GM13977 (cell line): ENCODE results near the gene EPC1.

Experiments used
- DNase-seq: peaks from one replicate; pipeline ENCODE4 v3.0.0; 2012; ENCODE audit warnings: low spot score
- CTCF ChIP-seq: IDR thresholded peaks from 2 replicates; pipeline ENCODE4 v1.5.1; 2012; ENCODE audit warnings: mild to moderate bottlenecking, control low read depth; ENCODE audit not compliant: insufficient read depth; ENCODE audit errors: extremely low read depth, missing control alignments
- in situ Hi-C: fragments of 300-500 bp; cut with MboI; formaldehyde crosslinking; loops from one replicate; pipeline ENCODE4 v1.12.0; 2022; ENCODE audit warnings: low sequenced_read_pairs, low pct_unique_long_range_greater_than_20kb, mixed read lengths, inconsistent platforms; ENCODE audit not compliant: unreplicated experiment

Gene EPC1

GRCh38 chr10:32376771-32377170 is 29.8 kb upstream of the EPC1 start:
- no peak for DNase-seq
- no peak for TF ChIP-seq CTCF
- in situ Hi-C loops, result no loop called here

DNA sequence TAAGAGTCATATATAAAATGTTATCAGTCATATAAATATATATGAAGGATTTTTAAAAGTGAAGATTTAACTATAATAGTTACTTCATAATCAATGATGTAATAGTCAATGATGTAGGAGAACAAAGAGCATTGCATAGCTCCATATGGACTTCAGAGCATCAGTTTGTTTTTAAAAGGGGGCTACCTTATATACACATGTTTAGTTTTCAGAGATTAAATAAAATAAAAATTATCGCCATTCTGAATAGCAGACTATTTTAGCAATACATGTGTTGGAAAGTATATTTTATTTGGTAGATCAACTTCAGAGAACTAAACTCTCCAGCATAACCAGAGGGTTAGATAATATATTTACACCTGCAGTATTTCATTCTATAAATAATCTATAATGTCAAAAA is 29.1 kb upstream of the EPC1 start:
- in situ Hi-C loops, result no loop called here
- DNase-seq, result no peak

DNA sequence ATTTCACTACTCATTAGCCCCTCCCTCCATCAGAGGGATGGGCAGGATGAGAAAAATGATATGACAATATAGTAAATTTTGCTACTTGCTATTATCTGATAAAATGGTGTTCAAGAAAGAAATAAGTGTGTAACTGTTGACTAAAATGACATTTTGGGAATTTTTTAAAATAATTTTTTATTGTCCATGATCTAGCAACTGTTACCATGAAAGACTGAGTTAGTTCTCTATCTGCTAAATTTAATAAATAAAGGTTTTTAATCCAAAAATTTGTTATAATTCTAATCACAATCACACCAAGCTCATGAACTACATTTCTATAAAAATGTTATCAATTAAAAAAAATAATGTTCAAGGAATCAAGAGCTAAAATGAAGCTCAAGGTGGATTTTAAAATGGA is 28.7 kb upstream of the EPC1 start:
- no peak for TF ChIP-seq CTCF
- in situ Hi-C loops, result no loop called here
- DNase-seq, result no peak

More for the DNA sequence above, 29.1 kb upstream of the EPC1 start:
- TF ChIP-seq CTCF, result no peak

DNA sequence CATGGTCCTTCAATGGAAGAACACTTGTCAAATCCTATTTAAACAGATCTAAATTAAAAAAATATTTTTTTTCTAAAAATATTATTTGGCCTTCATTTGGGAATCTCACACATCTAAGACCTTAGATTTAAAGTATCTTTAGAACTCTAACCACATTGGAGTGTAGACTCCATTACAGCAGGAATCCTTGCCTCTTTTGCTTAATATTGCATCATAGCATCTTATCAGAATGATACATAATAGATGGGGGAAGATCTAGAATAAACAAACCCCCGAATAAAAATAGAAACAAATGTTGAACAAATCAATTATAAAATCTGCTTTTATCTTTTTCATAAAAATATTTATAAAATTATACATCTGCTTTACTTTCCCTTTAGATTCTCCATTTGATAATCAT is 27.6 kb upstream of the EPC1 start:
- in situ Hi-C loops, result loop anchor here (25.0 kb wide), 1 partner anchor 312 kb away; the partner anchor contains the start of gene KIF5B
- no peak for TF ChIP-seq CTCF
- DNase-seq, result no peak

DNA sequence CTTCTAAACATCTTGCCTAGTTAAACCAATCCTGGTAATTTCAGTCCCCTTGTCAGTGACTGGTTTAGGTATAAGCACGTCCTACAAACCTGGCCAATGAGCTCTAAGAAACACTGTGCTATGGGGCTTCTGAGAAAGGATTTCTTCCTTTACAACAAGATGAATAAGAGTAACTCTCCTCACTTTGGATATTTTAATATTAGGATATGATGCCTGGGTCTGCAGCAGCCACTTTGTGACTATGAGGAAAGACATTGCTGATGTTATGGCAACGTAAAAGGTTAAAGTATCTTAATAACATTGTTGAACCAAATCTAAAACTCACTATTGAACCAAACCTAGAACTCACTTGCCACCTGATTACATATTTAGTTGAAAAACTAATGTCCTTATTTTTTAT is 26.5 kb upstream of the EPC1 start:
- TF ChIP-seq CTCF, result no peak
- in situ Hi-C loops, result loop anchor here (25.0 kb wide), 1 partner anchor 311 kb away; the partner anchor contains the start of gene KIF5B
- DNase-seq, result no peak

DNA sequence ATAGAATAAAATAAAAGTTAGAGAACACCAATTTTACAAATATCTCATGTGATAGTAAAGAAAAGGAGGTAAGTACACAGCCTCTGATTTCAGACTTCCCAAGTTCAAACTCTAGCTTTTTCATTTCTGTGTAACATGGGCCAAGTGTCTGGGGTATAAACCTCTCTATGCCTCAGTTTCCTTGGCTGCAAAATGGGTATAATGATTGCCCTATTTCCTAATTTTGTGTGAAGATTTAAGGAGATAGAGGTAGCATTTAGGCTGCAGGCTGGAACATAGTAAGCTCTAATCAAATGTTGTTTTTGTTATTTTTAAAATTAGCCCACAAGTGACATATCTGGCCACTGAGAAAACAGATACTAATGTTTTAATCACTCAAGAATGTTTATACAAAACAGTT is 26.1 kb upstream of the EPC1 start:
- no peak for TF ChIP-seq CTCF
- in situ Hi-C loops, result loop anchor here (25.0 kb wide), 1 partner anchor 311 kb away; the partner anchor contains the start of gene KIF5B

More for the DNA sequence above, 26.1 kb upstream of the EPC1 start:
- no peak for DNase-seq
